NOMO-1 treated with dmso at 0.1 percent for 144 hours (cell line): ENCODE data around the gene C10orf95.

Experiments
- DNase-seq: peaks from one replicate; lab custom pipeline; 2025; ENCODE audit not compliant: unreplicated experiment; lab: John Stamatoyannopoulos, UW

The C10orf95 gene

GRCh38 chr10:102404361-102405107 lies 46.8 kb downstream of the C10orf95 start:
- no peak for DNase-seq

- no peak for DNase-seq
Observed at GRCh38 chr10:102403115-102403514, 48.2 kb downstream of the C10orf95 start.

GRCh38 chr10:102402512-102402896 lies 48.8 kb downstream of the C10orf95 start:
- no peak for DNase-seq

DNA sequence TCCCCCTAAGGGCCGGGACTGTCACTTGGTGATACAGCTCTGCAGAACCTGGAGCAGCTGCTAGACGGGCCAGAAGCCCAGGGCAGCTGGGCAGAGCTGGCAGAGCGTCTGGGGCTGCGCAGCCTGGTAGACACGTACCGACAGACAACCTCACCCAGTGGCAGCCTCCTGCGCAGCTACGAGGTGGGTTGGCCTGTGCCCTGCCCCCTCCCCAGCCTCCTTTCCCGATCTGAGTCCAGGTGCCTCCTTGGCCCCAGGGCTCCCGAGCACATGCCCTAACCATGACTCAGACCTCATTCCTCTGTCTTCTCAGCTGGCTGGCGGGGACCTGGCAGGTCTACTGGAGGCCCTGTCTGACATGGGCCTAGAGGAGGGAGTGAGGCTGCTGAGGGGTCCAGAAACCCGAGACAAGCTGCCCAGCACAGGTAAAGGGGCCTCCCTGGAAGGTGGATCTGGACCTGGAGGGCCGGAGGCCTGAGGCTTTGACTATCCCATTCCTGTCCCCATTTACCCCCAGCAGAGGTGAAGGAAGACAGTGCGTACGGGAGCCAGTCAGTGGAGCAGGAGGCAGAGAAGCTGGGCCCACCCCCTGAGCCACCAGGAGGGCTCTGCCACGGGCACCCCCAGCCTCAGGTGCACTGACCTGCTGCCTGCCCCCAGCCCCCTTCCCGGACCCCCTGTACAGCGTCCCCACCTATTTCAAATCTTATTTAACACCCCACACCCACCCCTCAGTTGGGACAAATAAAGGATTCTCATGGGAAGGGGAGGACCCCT lies 49.4 kb downstream of the C10orf95 start:
- DNase-seq = no peak

DNA sequence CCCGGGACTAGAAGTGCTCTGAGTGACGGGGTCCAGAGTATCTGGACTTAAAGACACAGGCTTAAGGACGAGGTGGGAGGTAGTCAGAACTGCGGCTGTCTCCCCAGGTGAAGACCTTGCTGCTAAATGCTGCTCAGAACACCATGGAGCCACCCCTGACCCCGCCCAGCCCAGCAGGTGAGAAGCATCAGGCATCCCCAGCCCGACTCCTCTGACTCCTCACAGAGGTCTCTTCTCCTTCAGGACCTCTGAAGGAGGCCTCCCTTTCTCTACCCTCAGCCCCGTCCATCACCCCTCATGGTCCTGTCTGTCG lies 50.0 kb downstream of the C10orf95 start:
- no peak for DNase-seq

- no peak for DNase-seq
Observed at GRCh38 chr10:102400598-102401341, 50.6 kb downstream of the C10orf95 start.

DNA sequence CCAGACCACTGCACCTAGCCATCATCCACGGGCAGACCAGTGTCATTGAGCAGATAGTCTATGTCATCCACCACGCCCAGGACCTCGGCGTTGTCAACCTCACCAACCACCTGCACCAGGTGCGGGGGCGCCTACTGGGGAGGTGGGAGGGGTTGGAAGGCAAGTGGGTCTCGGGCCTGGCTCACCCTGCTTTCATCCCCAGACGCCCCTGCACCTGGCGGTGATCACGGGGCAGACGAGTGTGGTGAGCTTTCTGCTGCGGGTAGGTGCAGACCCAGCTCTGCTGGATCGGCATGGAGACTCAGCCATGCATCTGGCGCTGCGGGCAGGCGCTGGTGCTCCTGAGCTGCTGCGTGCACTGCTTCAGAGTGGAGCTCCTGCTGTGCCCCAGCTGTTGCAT lies 51.3 kb downstream of the C10orf95 start:
- DNase-seq = no peak
